ENCODE measurements around the gene LITAFD.

- TF ChIP-seq EZH2phosphoT487 (IDR thresholded peaks at IDR 0.05; ENCODE audit: unreplicated experiment) (no peak), CTCF (conservative IDR thresholded peaks at IDR 0.05; ENCODE audit: low read depth in 2 of 2) (0 out of 4 replicates have a peak, but pooled peaks of 1 of the 2 experiments have one; percentile 10), EZH2 (IDR thresholded peaks at IDR 0.05; ENCODE audit: low read depth, unreplicated experiment) (no peak), ZNF331 (CRISPR knock-in tag; IDR thresholded peaks at IDR 0.05; ENCODE audit: low read depth) (no peak), POLR2AphosphoS5 (IDR thresholded peaks at IDR 0.05; ENCODE audit: low read depth) (no peak), ETS1 (IDR thresholded peaks at IDR 0.05) (no peak), JUNB (IDR thresholded peaks at IDR 0.05; ENCODE audit: unreplicated experiment) (no peak), NANOG (IDR thresholded peaks at IDR 0.05; ENCODE audit: borderline replicate concordance) (no peak), ZNF114 (CRISPR knock-in tag; IDR thresholded peaks at IDR 0.05) (no peak), CREB1 (CRISPR knock-in tag; IDR thresholded peaks at IDR 0.05; ENCODE audit: low read depth) (no peak), STAT1 (IDR thresholded peaks at IDR 0.05; ENCODE audit: unreplicated experiment) (no peak)
- TF ChIP-seq, protein P1, sequence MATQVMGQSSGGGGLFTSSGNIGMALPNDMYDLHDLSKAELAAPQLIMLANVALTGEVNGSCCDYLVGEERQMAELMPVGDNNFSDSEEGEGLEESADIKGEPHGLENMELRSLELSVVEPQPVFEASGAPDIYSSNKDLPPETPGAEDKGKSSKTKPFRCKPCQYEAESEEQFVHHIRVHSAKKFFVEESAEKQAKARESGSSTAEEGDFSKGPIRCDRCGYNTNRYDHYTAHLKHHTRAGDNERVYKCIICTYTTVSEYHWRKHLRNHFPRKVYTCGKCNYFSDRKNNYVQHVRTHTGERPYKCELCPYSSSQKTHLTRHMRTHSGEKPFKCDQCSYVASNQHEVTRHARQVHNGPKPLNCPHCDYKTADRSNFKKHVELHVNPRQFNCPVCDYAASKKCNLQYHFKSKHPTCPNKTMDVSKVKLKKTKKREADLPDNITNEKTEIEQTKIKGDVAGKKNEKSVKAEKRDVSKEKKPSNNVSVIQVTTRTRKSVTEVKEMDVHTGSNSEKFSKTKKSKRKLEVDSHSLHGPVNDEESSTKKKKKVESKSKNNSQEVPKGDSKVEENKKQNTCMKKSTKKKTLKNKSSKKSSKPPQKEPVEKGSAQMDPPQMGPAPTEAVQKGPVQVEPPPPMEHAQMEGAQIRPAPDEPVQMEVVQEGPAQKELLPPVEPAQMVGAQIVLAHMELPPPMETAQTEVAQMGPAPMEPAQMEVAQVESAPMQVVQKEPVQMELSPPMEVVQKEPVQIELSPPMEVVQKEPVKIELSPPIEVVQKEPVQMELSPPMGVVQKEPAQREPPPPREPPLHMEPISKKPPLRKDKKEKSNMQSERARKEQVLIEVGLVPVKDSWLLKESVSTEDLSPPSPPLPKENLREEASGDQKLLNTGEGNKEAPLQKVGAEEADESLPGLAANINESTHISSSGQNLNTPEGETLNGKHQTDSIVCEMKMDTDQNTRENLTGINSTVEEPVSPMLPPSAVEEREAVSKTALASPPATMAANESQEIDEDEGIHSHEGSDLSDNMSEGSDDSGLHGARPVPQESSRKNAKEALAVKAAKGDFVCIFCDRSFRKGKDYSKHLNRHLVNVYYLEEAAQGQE (IDR thresholded peaks at IDR 0.05; ENCODE audit: unreplicated experiment), result no peak
These were observed 5.9 kb downstream of the LITAFD start for GRCh38 chr16:8887952-8888560.

All from GM23338 (cell line).